H1 (cell line): Measurements from ENCODE around the gene OST4. TPM values are rescaled to one million over a fixed set of nuclear protein-coding genes. Genes with fewer than 3 reads are reported as not detected.

Experiments used
- CTCF ChIP-seq, 3 experiments: IDR thresholded peaks; 1 replicate in 2 of 3; 2 replicates in 1 of 3; pipeline versions ENCODE4 v1.5.1 to v1.6.1; 2011; ENCODE audit warnings: low read length in 3 of 3, mild to moderate bottlenecking in 3 of 3, inconsistent platforms in 2 of 3, low read depth in 1 of 3, moderate library complexity in 1 of 3; ENCODE audit not compliant: insufficient read depth in 1 of 3; ENCODE audit errors: control extremely low read depth in 1 of 3
- EZH2 ChIP-seq: fragments of 200-600 bp; sonication (generic); IDR thresholded peaks from 2 replicates; pipeline ENCODE4 v1.7.1; 2012; ENCODE audit warnings: low read depth, mild to moderate bottlenecking, moderate library complexity, low read length, inconsistent platforms; ENCODE audit not compliant: severe bottlenecking
- RFX5 ChIP-seq: IDR thresholded peaks from 2 replicates; pipeline ENCODE4 v1.6.1; 2011; ENCODE audit warnings: low read depth, low read length, improper control_type of control experiment, borderline replicate concordance
- RXRA ChIP-seq: IDR thresholded peaks from 2 replicates; pipeline ENCODE4 v1.6.1; 2011; ENCODE audit warnings: low read depth, mild to moderate bottlenecking, low read length, moderate library complexity; ENCODE audit not compliant: insufficient read depth
- polyA plus RNA-seq, 7 experiments: library from polyadenylated mRNA; depleted of rRNA in 3 of 7; stranded (reverse) in 5 of 7; unstranded in 2 of 7; fragments of >200 nt in 5 of 7; fragments of 200-250 nt in 2 of 7; gene quantifications; 1 replicate in 5 of 7; 2 replicates in 1 of 7; 4 replicates in 1 of 7; pipeline versions ENCODE4 v1.2.1 to v1.2.3, GENCODE V29; 2011 to 2013; ENCODE audit warnings: missing spikeins in 2 of 7, mixed read lengths in 2 of 7
- total RNA-seq: library from RNA; stranded (reverse); fragmentation: NEBNext Ultra II Directional; extraction: Animal tissue kit (Norgen Biotek cat#: 25700); gene quantifications from 2 replicates; pipeline ENCODE4 v1.2.1, GENCODE V29; 2021

The OST4 gene
- total and polyA plus RNA-seq, 2 of the 8 experiments (the other 6 are each of a cell fraction or from before 2014, with no cell fraction given): 225 to 865 TPM

- TF ChIP-seq RFX5 (no peak), RXRA (no peak), CTCF (IDR thresholded peaks at IDR 0.05; ENCODE audit: control extremely low read depth in 1 of 3, insufficient read depth in 1 of 3, low read depth in 1 of 3, low read length in 3 of 3) (no peak), EZH2 (no peak)
Measured at GRCh38 chr2:27021253-27022049, 50.0 kb downstream of the OST4 start (continued).

Other genes with a start within 250 kb of the OST4 start
- gene DPYSL5, start 223.5 kb downstream of the OST4 start, total RNA-seq: 16.3 and 16.4 TPM in 2 replicates
- gene DPYSL5, start 223.5 kb downstream of the OST4 start, polyA plus RNA-seq (2011; rRNA removed): 11.9 and 14.1 TPM in 2 replicates
- 6.6 and 7.5 TPM in 2 replicates for gene MAPRE3, start 101.0 kb downstream of the OST4 start, total RNA-seq
- 4.9 and 8.9 TPM in 2 replicates for gene MAPRE3, start 101.0 kb downstream of the OST4 start, polyA plus RNA-seq (2011; rRNA removed)
- 49.7 and 52.7 TPM in 2 replicates for gene TMEM214, start 38.7 kb downstream of the OST4 start, total RNA-seq
- 71.0 and 100 TPM in 2 replicates for gene TMEM214, start 38.7 kb downstream of the OST4 start, polyA plus RNA-seq (2011; rRNA removed)
- gene AGBL5, start 20.0 kb downstream of the OST4 start, total RNA-seq: 45.4 and 51.0 TPM in 2 replicates
- gene AGBL5, start 20.0 kb downstream of the OST4 start, polyA plus RNA-seq (2011; rRNA removed): 62.0 and 82.0 TPM in 2 replicates
- gene EMILIN1, start 7.0 kb upstream of the OST4 start, total RNA-seq: 2.9 and 3.0 TPM in 2 replicates
- gene EMILIN1, start 7.0 kb upstream of the OST4 start, polyA plus RNA-seq (2011; rRNA removed): 1.9 and 3.1 TPM in 2 replicates
- 17.7 and 20.5 TPM in 2 replicates for gene KHK, start 15.1 kb upstream of the OST4 start, total RNA-seq
- 11.0 and 14.5 TPM in 2 replicates for gene KHK, start 15.1 kb upstream of the OST4 start, polyA plus RNA-seq (2011; rRNA removed)
- 3.4 and 3.5 TPM in 2 replicates for gene CGREF1, start 47.5 kb upstream of the OST4 start, total RNA-seq
- gene CGREF1, start 47.5 kb upstream of the OST4 start, polyA plus RNA-seq (2011; rRNA removed): 2.5 and 3.7 TPM in 2 replicates
- gene ABHD1, start 52.2 kb upstream of the OST4 start, total RNA-seq: 0.20 and 0.50 TPM in 2 replicates
- 0.88 and 1.1 TPM in 2 replicates for gene ABHD1, start 52.2 kb upstream of the OST4 start, polyA plus RNA-seq (2011; rRNA removed)
- 51.2 and 54.1 TPM in 2 replicates for gene PREB, start 63.0 kb upstream of the OST4 start, total RNA-seq
- 72.2 and 74.4 TPM in 2 replicates for gene PREB, start 63.0 kb upstream of the OST4 start, polyA plus RNA-seq (2011; rRNA removed)
- not detected in 2 replicates for gene PRR30, start 67.8 kb upstream of the OST4 start, total RNA-seq
- not detected in 2 replicates for gene PRR30, start 67.8 kb upstream of the OST4 start, polyA plus RNA-seq (2011; rRNA removed)
- gene TCF23, start 77.3 kb upstream of the OST4 start, total RNA-seq: not detected in 2 replicates
- gene TCF23, start 77.3 kb upstream of the OST4 start, polyA plus RNA-seq (2011; rRNA removed): 0.02 TPM in 2 replicates
- gene ATRAID, start 140.4 kb upstream of the OST4 start, total RNA-seq: 103 and 109 TPM in 2 replicates
- 242 and 280 TPM in 2 replicates for gene ATRAID, start 140.4 kb upstream of the OST4 start, polyA plus RNA-seq (2011; rRNA removed)
- gene SLC5A6, start 140.6 kb upstream of the OST4 start, total RNA-seq: 118 and 123 TPM in 2 replicates
- gene SLC5A6, start 140.6 kb upstream of the OST4 start, polyA plus RNA-seq (2011; rRNA removed): 183 and 329 TPM in 2 replicates
- 146 and 147 TPM in 2 replicates for gene CAD, start 145.7 kb upstream of the OST4 start, total RNA-seq
- gene CAD, start 145.7 kb upstream of the OST4 start, polyA plus RNA-seq (2011; rRNA removed): 130 and 197 TPM in 2 replicates
- gene SLC30A3, start 191.4 kb upstream of the OST4 start, total RNA-seq: 15.2 and 16.1 TPM in 2 replicates
- gene SLC30A3, start 191.4 kb upstream of the OST4 start, polyA plus RNA-seq (2011; rRNA removed): 30.7 and 48.7 TPM in 2 replicates
- 1.4 TPM in 2 replicates for gene DNAJC5G, start 203.8 kb upstream of the OST4 start, total RNA-seq
- 0.75 and 0.83 TPM in 2 replicates for gene DNAJC5G, start 203.8 kb upstream of the OST4 start, polyA plus RNA-seq (2011; rRNA removed)
- 3.9 and 4.2 TPM in 2 replicates for gene TRIM54, start 210.8 kb upstream of the OST4 start, total RNA-seq
- gene TRIM54, start 210.8 kb upstream of the OST4 start, polyA plus RNA-seq (2011; rRNA removed): 5.8 and 6.1 TPM in 2 replicates
- not detected in 2 replicates for gene UCN, start 236.8 kb upstream of the OST4 start, total RNA-seq
- gene UCN, start 236.8 kb upstream of the OST4 start, polyA plus RNA-seq (2011; rRNA removed): 0.35 and 0.93 TPM in 2 replicates